ENCODE data around the gene TIMM29.

DNA sequence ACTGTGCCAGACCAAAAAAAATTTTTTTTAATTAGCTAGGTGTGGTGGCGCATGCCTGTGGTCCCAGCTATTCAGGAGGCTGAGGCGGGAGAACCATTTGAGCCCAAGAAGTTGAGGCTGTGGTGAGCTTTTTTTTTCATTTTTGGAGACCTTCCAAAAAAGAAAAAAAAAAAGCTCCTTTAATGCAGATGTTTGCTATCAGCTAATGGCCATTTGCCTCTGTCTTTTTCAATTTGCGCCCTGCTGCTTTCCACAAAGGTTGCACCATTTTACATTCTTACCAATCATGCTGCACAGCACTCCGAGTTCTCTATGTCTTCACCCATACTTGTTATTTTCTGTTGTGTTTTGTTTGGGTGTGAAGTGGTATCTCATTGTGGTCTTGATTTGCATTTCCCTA lies 16.7 kb downstream of the TIMM29 start:
- TF ChIP-seq, protein P1, sequence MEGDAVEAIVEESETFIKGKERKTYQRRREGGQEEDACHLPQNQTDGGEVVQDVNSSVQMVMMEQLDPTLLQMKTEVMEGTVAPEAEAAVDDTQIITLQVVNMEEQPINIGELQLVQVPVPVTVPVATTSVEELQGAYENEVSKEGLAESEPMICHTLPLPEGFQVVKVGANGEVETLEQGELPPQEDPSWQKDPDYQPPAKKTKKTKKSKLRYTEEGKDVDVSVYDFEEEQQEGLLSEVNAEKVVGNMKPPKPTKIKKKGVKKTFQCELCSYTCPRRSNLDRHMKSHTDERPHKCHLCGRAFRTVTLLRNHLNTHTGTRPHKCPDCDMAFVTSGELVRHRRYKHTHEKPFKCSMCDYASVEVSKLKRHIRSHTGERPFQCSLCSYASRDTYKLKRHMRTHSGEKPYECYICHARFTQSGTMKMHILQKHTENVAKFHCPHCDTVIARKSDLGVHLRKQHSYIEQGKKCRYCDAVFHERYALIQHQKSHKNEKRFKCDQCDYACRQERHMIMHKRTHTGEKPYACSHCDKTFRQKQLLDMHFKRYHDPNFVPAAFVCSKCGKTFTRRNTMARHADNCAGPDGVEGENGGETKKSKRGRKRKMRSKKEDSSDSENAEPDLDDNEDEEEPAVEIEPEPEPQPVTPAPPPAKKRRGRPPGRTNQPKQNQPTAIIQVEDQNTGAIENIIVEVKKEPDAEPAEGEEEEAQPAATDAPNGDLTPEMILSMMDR (IDR thresholded peaks at IDR 0.05): no peak
- no peak for TF ChIP-seq POLR2A (IDR thresholded peaks at IDR 0.05)
